HepG2 (cell line): ENCODE data around the gene PRELID1. TPM values are rescaled to one million over a fixed set of nuclear protein-coding genes. Genes with fewer than 3 reads are reported as not detected.

ENCODE experiments used
- CEBPG ChIP-seq: IDR thresholded peaks from 2 replicates; pipeline ENCODE4 v1.6.1; 2016
- HDAC6 ChIP-seq: fragments of 200-600 bp; sonication (generic); IDR thresholded peaks from 2 replicates; pipeline ENCODE4 v1.7.0; 2017; ENCODE audit warnings: mild to moderate bottlenecking, antibody characterized with exemption, low read length, low read depth
- IRF9 ChIP-seq: sonication (generic); formaldehyde crosslinking; IDR thresholded peaks from 2 replicates; pipeline ENCODE4 v1.8.0; 2022; ENCODE audit warnings: missing genetic modification reagents, mild to moderate bottlenecking, borderline replicate concordance
- NFIB ChIP-seq: sonication (generic); formaldehyde crosslinking; IDR thresholded peaks from 2 replicates; pipeline ENCODE4 v1.9.0; 2021; ENCODE audit warnings: missing genetic modification reagents, mild to moderate bottlenecking, borderline replicate concordance
- NKX3-1 ChIP-seq: sonication (generic); formaldehyde crosslinking; IDR thresholded peaks from 2 replicates; pipeline ENCODE4 v1.5.0; 2020; ENCODE audit warnings: missing genetic modification reagents
- PHB2 ChIP-seq: fragments of 450-650 bp; IDR thresholded peaks from 2 replicates; pipeline ENCODE4 v1.6.1; 2018; ENCODE audit not compliant: partially characterized antibody
- PITX1 ChIP-seq: sonication (generic); formaldehyde crosslinking; IDR thresholded peaks from 2 replicates; pipeline ENCODE4 v1.5.1; 2020; ENCODE audit warnings: mild to moderate bottlenecking, missing genetic modification reagents
- RCOR2 ChIP-seq: IDR thresholded peaks from 2 replicates; pipeline ENCODE4 v1.6.1; 2016; ENCODE audit warnings: missing biosample characterization, missing genetic modification reagents
- SRF ChIP-seq: IDR thresholded peaks from 2 replicates; pipeline ENCODE4 v1.6.1; 2011; ENCODE audit warnings: mild to moderate bottlenecking, low read depth, low read length, moderate library complexity
- SRSF4 ChIP-seq: fragments of 200-400 bp; formaldehyde crosslinking; IDR thresholded peaks from one replicate; pipeline ENCODE4 v1.6.1; 2018; ENCODE audit warnings: mild to moderate bottlenecking, low read depth, low read length, moderate library complexity; ENCODE audit not compliant: poor library complexity, severe bottlenecking
- SSRP1 ChIP-seq: IDR thresholded peaks from 2 replicates; pipeline ENCODE4 v1.6.1; 2016; ENCODE audit warnings: control low read depth
- TBX2 ChIP-seq: sonication (generic); formaldehyde crosslinking; IDR thresholded peaks from 2 replicates; pipeline ENCODE4 v1.5.0; 2020; ENCODE audit warnings: missing genetic modification reagents, mild to moderate bottlenecking, borderline replicate concordance
- TFAP4 ChIP-seq: sonication (generic); IDR thresholded peaks from 2 replicates; pipeline ENCODE4 v1.6.1; 2016; ENCODE audit warnings: low read depth, borderline replicate concordance
- THAP9 ChIP-seq: sonication (generic); formaldehyde crosslinking; IDR thresholded peaks from 2 replicates; pipeline ENCODE4; 2020; ENCODE audit warnings: missing genetic modification reagents, mild to moderate bottlenecking, borderline replicate concordance
- TRIM22 ChIP-seq: fragments of 450-650 bp; IDR thresholded peaks from 2 replicates; pipeline ENCODE4 v1.6.1; 2017
- ZFP36L1 ChIP-seq: sonication (generic); formaldehyde crosslinking; IDR thresholded peaks from 2 replicates; pipeline ENCODE4 v1.8.0; 2022; ENCODE audit warnings: mild to moderate bottlenecking, missing genetic modification reagents, moderate library complexity
- ZNF12 ChIP-seq: sonication (generic); formaldehyde crosslinking; IDR thresholded peaks from 2 replicates; pipeline ENCODE4 v1.5.0; 2020; ENCODE audit warnings: missing genetic modification reagents
- ZNF180 ChIP-seq: sonication (generic); formaldehyde crosslinking; IDR thresholded peaks from 2 replicates; pipeline ENCODE4 v1.4.0; 2020; ENCODE audit warnings: low read depth, missing genetic modification reagents, borderline replicate concordance
- ZNF24 ChIP-seq: fragments of 450-650 bp; IDR thresholded peaks from 2 replicates; pipeline ENCODE4 v1.6.1; 2017; ENCODE audit warnings: antibody characterized with exemption, mild to moderate bottlenecking
- ZNF503 ChIP-seq: sonication (generic); formaldehyde crosslinking; IDR thresholded peaks from 2 replicates; pipeline ENCODE4 v1.4.0; 2020; ENCODE audit warnings: missing genetic modification reagents
- ZNF644 ChIP-seq: IDR thresholded peaks from 2 replicates; pipeline ENCODE4 v1.6.1; 2016; ENCODE audit warnings: low read depth
- ZNF776 ChIP-seq: sonication (generic); formaldehyde crosslinking; IDR thresholded peaks from 2 replicates; pipeline ENCODE4 v1.4.0; 2020; ENCODE audit warnings: mild to moderate bottlenecking, missing genetic modification reagents
- polyA plus RNA-seq, 8 experiments: library from polyadenylated mRNA; depleted of rRNA in 3 of 8; stranded (reverse) in 7 of 8; unstranded in 1 of 8; fragments of >200 nt; fragmentation: Illumina TruSeq in 4 of 8; extraction: Trizol in 4 of 8; gene quantifications; 2 replicates each; pipeline versions ENCODE4 v1.2.1 to v1.2.3, GENCODE V29; 2011 to 2016; ENCODE audit warnings: low read depth in 4 of 8, missing spikeins in 1 of 8, mixed read lengths in 1 of 8; ENCODE audit not compliant: insufficient read depth in 1 of 8
- total RNA-seq, 5 experiments: library from RNA; depleted of rRNA; stranded (reverse); fragments of >200 nt; fragmentation: Illumina TruSeq; extraction: Trizol; gene quantifications; 2 replicates each; pipeline ENCODE4 v1.2.3, GENCODE V29; 2016; ENCODE audit warnings: low read depth in 1 of 5

The PRELID1 gene
- total and polyA plus RNA-seq, 2 of the 13 experiments (the other 11 are each of a cell fraction or from before 2014, with no cell fraction given) = 250 to 271 TPM

- 0 out of 2 replicates have a peak, but pooled peaks have one; percentile 34 for TF ChIP-seq ZNF503 (CRISPR knock-in tag)
- TF ChIP-seq ZNF24 = 0 out of 2 replicates have a peak, but pooled peaks have one; percentile 14
- no peak for TF ChIP-seq SSRP1 (CRISPR knock-in tag)
- no peak for TF ChIP-seq ZFP36L1 (CRISPR knock-in tag)
- no peak for TF ChIP-seq SRF
- no peak for TF ChIP-seq PHB2
- no peak for TF ChIP-seq CEBPG
- no peak for TF ChIP-seq PITX1
- peak; percentile 92; the same call in 1 of the 2 replicates for TF ChIP-seq THAP9
- TF ChIP-seq ZNF180 = no peak
- no peak for TF ChIP-seq ZNF644 (CRISPR knock-in tag)
- TF ChIP-seq NKX3-1 (CRISPR knock-in tag) = peak; percentile 44; the same call in 1 of the 2 replicates
- no peak for TF ChIP-seq TRIM22
- TF ChIP-seq TFAP4 = peak; percentile 5; the same call in 1 of the 2 replicates
- TF ChIP-seq ZNF12 = no peak
- 0 out of 2 replicates have a peak, but pooled peaks have one; percentile 29 for TF ChIP-seq TBX2 (CRISPR knock-in tag)
- TF ChIP-seq HDAC6 = no peak
- TF ChIP-seq SRSF4 = no peak
- no peak for TF ChIP-seq ZNF776 (CRISPR knock-in tag)
- TF ChIP-seq NFIB = no peak
- no peak for TF ChIP-seq RCOR2
- peak; percentile 70; the same call in 1 of the 2 replicates for TF ChIP-seq IRF9
Observed at GRCh38 chr5:177351392-177352329, 48.1 kb downstream of the PRELID1 start, which contains the start of gene LMAN2 (continued).
